K562 (cell line): Measurements from ENCODE around the gene ELOB. TPM values are rescaled to one million over a fixed set of nuclear protein-coding genes. Genes with fewer than 3 reads are reported as not detected.

Experiments used
- CBFA2T3 ChIP-seq: fragments of 450-650 bp; IDR thresholded peaks from 2 replicates; pipeline ENCODE4 v1.6.1; 2017
- CBX8 ChIP-seq: fragments of 200-600 bp; sonication (generic); IDR thresholded peaks from 2 replicates; pipeline ENCODE4 v1.6.1; 2012; ENCODE audit warnings: borderline replicate concordance, mixed run types, low read depth, mild to moderate bottlenecking, moderate library complexity, mixed read lengths, low read length, control low read depth, inconsistent platforms; ENCODE audit not compliant: poor library complexity, severe bottlenecking; ENCODE audit errors: extremely low read depth
- CLOCK ChIP-seq: fragments of 250-450 bp; sonication (Bioruptor Pico); IDR thresholded peaks from 2 replicates; pipeline ENCODE4 v1.4.0; 2020; ENCODE audit warnings: mild to moderate bottlenecking, moderate library complexity, borderline replicate concordance
- E4F1 ChIP-seq: fragments of 250-450 bp; sonication (Bioruptor Pico); IDR thresholded peaks from 2 replicates; pipeline ENCODE4 v1.5.0; 2021; ENCODE audit warnings: mild to moderate bottlenecking, borderline replicate concordance
- GTF3C2 ChIP-seq: IDR thresholded peaks from 3 replicates; pipeline ENCODE4 v1.6.1; 2011; ENCODE audit warnings: borderline replicate concordance, mild to moderate bottlenecking, moderate library complexity; ENCODE audit not compliant: insufficient read length; ENCODE audit errors: extremely low read depth
- HES1 ChIP-seq: fragments of 450-650 bp; IDR thresholded peaks from 2 replicates; pipeline ENCODE4 v1.6.1; 2016; ENCODE audit warnings: low read depth, mild to moderate bottlenecking, moderate library complexity
- HNRNPL ChIP-seq: fragments of 200-400 bp; formaldehyde crosslinking; IDR thresholded peaks from 2 replicates; pipeline ENCODE4 v1.6.1; 2017; ENCODE audit warnings: low read depth, mild to moderate bottlenecking, low read length
- LEF1 ChIP-seq: fragments of 450-650 bp; IDR thresholded peaks from 2 replicates; pipeline ENCODE4 v1.6.1; 2016; ENCODE audit warnings: mild to moderate bottlenecking
- MNT ChIP-seq, 2 experiments: fragments of 450-650 bp; conservative IDR thresholded peaks; 2 replicates each; pipeline ENCODE4 v1.6.1; 2017; ENCODE audit warnings: mild to moderate bottlenecking in 2 of 2, moderate library complexity in 2 of 2
- MXI1 ChIP-seq: IDR thresholded peaks from 2 replicates; pipeline ENCODE4 v1.6.1; 2011; ENCODE audit warnings: low read depth, mild to moderate bottlenecking, improper control_type of control experiment, low read length
- PCBP1 ChIP-seq: fragments of 200-400 bp; formaldehyde crosslinking; IDR thresholded peaks from 2 replicates; pipeline ENCODE4 v1.6.1; 2018; ENCODE audit warnings: mild to moderate bottlenecking, low read depth, low read length; ENCODE audit not compliant: poor library complexity, severe bottlenecking
- PHF20 ChIP-seq: fragments of 450-650 bp; IDR thresholded peaks from 2 replicates; pipeline ENCODE4 v1.6.1; 2018; ENCODE audit not compliant: partially characterized antibody
- ZNF12 ChIP-seq: sonication (generic); formaldehyde crosslinking; IDR thresholded peaks from 2 replicates; pipeline ENCODE4 v1.4.0; 2020; ENCODE audit warnings: mild to moderate bottlenecking, missing genetic modification reagents
- ZNF766 ChIP-seq: fragments of 200-800 bp; sonication (Bioruptor generic); conservative IDR thresholded peaks from 2 replicates; pipeline ENCODE4 v1.6.1; 2016; ENCODE audit warnings: missing genetic modification characterization, missing compliant biosample characterization
- ZNF778 ChIP-seq: fragments of 450-650 bp; formaldehyde crosslinking; IDR thresholded peaks from 2 replicates; pipeline ENCODE4 v1.4.0; 2020; ENCODE audit warnings: mild to moderate bottlenecking, moderate library complexity
- polyA plus RNA-seq, 8 experiments: library from polyadenylated mRNA; depleted of rRNA in 4 of 8; stranded (reverse) in 5 of 8; unstranded in 3 of 8; fragments of >200 nt; fragmentation: Nextera tagmentation in 2 of 8; fragmentation: Illumina TruSeq in 1 of 8; extraction: Ambion mirVana in 2 of 8; extraction: Trizol in 1 of 8; gene quantifications; 2 replicates each; pipeline versions ENCODE4 v1.2.1 to v1.2.3, GENCODE V29; 2011 to 2014; ENCODE audit warnings: inconsistent platforms in 1 of 8, missing spikeins in 1 of 8
- total RNA-seq, 7 experiments: library from RNA; depleted of rRNA in 6 of 7; stranded (reverse); fragments of >200 nt in 6 of 7; fragmentation: Illumina TruSeq in 2 of 7; extraction: Trizol in 2 of 7; gene quantifications; 2 replicates each; pipeline versions ENCODE4 v1.2.1 to v1.2.3, GENCODE V29; 2011 to 2021; ENCODE audit warnings: low replicate concordance in 1 of 7

Gene ELOB
- total and polyA plus RNA-seq, 9 of the 15 experiments (the other 6 are each of a cell fraction or from before 2014, with no cell fraction given), result 63.2 to 791 (median 237) TPM

GRCh38 chr16:2770057-2770951 lies 6.8 kb downstream of the ELOB start (continued):
- TF ChIP-seq E4F1 (CRISPR knock-in tag) (no peak), CBFA2T3 (no peak), LEF1 (no peak), ZNF12 (CRISPR knock-in tag) (no peak), ZNF766 (CRISPR knock-in tag) (no peak), HES1 (no peak), HNRNPL (no peak), PHF20 (no peak), ZNF778 (CRISPR knock-in tag) (no peak), MXI1 (no peak), MNT (conservative IDR thresholded peaks at IDR 0.05) (0 out of 4 replicates have a peak, but pooled peaks of 1 of the 2 experiments have one; percentile 16), CLOCK (no peak), GTF3C2 (no peak), CBX8 (no peak), PCBP1 (no peak)
